ENCODE data around the gene PARL.

PARL gene

GRCh38 chr3:183807881-183808280 is 76.8 kb downstream of the PARL start:
- Histone ChIP-seq H3F3A (ENCODE audit: low read depth) (no peaks in the 10 kb centered on the region), H3K36me3 (ENCODE audit: insufficient read depth, low read length) (peaks cover 91% of the 10 kb centered on the region), H3K9me3 (ENCODE audit: insufficient read depth, low read depth, low read length) (no peaks in the 10 kb centered on the region), H3K4me1 (ENCODE audit: insufficient read depth, low read length, poor library complexity, severe bottlenecking) (no peaks in the 10 kb centered on the region), H4K20me1 (ENCODE audit: insufficient read depth, low read length, poor library complexity, severe bottlenecking) (no peaks in the 10 kb centered on the region), H2AFZ (ENCODE audit: low read length) (no peak overlapping the region), H3K9me2 (replicated peaks; ENCODE audit: low read depth, low read length) (no peaks in the 10 kb centered on the region), H3K4me3 (ENCODE audit: low read length, poor library complexity, severe bottlenecking) (no peak overlapping the region), H3K79me2 (ENCODE audit: insufficient read depth, low read length) (no peaks in the 10 kb centered on the region), H3K4me2 (ENCODE audit: low read depth, low read length, poor library complexity, severe bottlenecking) (no peak overlapping the region), H3K27me3 (ENCODE audit: insufficient read depth, low read length, poor library complexity, severe bottlenecking) (no peaks in the 10 kb centered on the region), H3K9ac (ENCODE audit: low read depth, low read length, poor library complexity, severe bottlenecking) (no peak overlapping the region)
- TF ChIP-seq EZH2phosphoT487 (IDR thresholded peaks at IDR 0.05; ENCODE audit: borderline replicate concordance) (no peak), CTCF (conservative IDR thresholded peaks at IDR 0.05; ENCODE audit: low read length) (no peak)

GRCh38 chr3:183807209-183807728 is 77.4 kb downstream of the PARL start:
- no peaks in the 10 kb centered on the region for H3K9me2 ChIP-seq (replicated peaks; ENCODE audit: low read depth, low read length)
- H3K4me3 ChIP-seq (ENCODE audit: low read length, poor library complexity, severe bottlenecking), result no peak overlapping the region
- no peaks in the 10 kb centered on the region for H3K4me1 ChIP-seq (ENCODE audit: insufficient read depth, low read length, poor library complexity, severe bottlenecking)
- no peaks in the 10 kb centered on the region for H3F3A ChIP-seq (ENCODE audit: low read depth)
- no peaks in the 10 kb centered on the region for H3K27me3 ChIP-seq (ENCODE audit: insufficient read depth, low read length, poor library complexity, severe bottlenecking)
- no peaks in the 10 kb centered on the region for H4K20me1 ChIP-seq (ENCODE audit: insufficient read depth, low read length, poor library complexity, severe bottlenecking)
- no peaks in the 10 kb centered on the region for H3K79me2 ChIP-seq (ENCODE audit: insufficient read depth, low read length)
- H3K36me3 ChIP-seq (ENCODE audit: insufficient read depth, low read length), result peaks cover 92% of the 10 kb centered on the region
- TF ChIP-seq CTCF (conservative IDR thresholded peaks at IDR 0.05; ENCODE audit: low read length) (no peak), EZH2phosphoT487 (IDR thresholded peaks at IDR 0.05; ENCODE audit: borderline replicate concordance) (no peak)
- no peak overlapping the region for H3K9ac ChIP-seq (ENCODE audit: low read depth, low read length, poor library complexity, severe bottlenecking)
- no peaks in the 10 kb centered on the region for H3K9me3 ChIP-seq (ENCODE audit: insufficient read depth, low read depth, low read length)
- no peak overlapping the region for H3K4me2 ChIP-seq (ENCODE audit: low read depth, low read length, poor library complexity, severe bottlenecking)
- H2AFZ ChIP-seq (ENCODE audit: low read length), result no peak overlapping the region

GRCh38 chr3:183802989-183803388 is 81.7 kb downstream of the PARL start:
- TF ChIP-seq EZH2phosphoT487 (IDR thresholded peaks at IDR 0.05; ENCODE audit: borderline replicate concordance) (no peak), CTCF (conservative IDR thresholded peaks at IDR 0.05; ENCODE audit: low read length) (no peak)

More at GRCh38 chr3:183802989-183803388, 81.7 kb downstream of the PARL start:
- H3F3A ChIP-seq (ENCODE audit: low read depth), result no peaks in the 10 kb centered on the region
- H3K9me2 ChIP-seq (replicated peaks; ENCODE audit: low read depth, low read length), result no peaks in the 10 kb centered on the region
- no peaks in the 10 kb centered on the region for H3K79me2 ChIP-seq (ENCODE audit: insufficient read depth, low read length)
- no peak overlapping the region for H3K4me3 ChIP-seq (ENCODE audit: low read length, poor library complexity, severe bottlenecking)
- H2AFZ ChIP-seq (ENCODE audit: low read length), result no peak overlapping the region
- H3K9me3 ChIP-seq (ENCODE audit: insufficient read depth, low read depth, low read length), result no peaks in the 10 kb centered on the region
- H3K4me1 ChIP-seq (ENCODE audit: insufficient read depth, low read length, poor library complexity, severe bottlenecking), result no peaks in the 10 kb centered on the region
- H3K36me3 ChIP-seq (ENCODE audit: insufficient read depth, low read length), result peaks cover 99% of the 10 kb centered on the region
- no peaks in the 10 kb centered on the region for H3K27me3 ChIP-seq (ENCODE audit: insufficient read depth, low read length, poor library complexity, severe bottlenecking)
- no peaks in the 10 kb centered on the region for H4K20me1 ChIP-seq (ENCODE audit: insufficient read depth, low read length, poor library complexity, severe bottlenecking)
- H3K4me2 ChIP-seq (ENCODE audit: low read depth, low read length, poor library complexity, severe bottlenecking), result no peak overlapping the region
- H3K9ac ChIP-seq (ENCODE audit: low read depth, low read length, poor library complexity, severe bottlenecking), result no peak overlapping the region
